ENCODE measurements around the gene CDH23.

The CDH23 gene

DNA sequence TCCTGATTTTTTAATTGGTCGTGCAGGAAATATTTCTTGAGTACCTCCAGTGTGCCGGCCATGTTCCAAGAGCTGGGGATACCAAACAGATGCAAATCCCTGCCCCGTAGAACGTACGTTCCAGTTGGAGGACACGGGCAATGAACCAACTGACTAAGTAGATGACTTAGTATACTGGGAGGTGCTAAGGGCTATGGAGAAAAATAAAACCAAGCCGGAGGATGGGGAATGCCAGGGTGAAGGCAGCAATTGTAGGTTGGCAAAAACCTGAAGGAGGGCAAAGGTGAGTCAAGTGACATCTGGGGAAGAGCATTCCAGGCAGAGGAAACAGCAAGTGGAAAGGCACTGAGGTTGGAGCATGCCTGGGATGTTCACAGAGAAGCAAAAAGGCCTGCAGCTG, 383.4 kb downstream of the CDH23 start:
- DNase-seq = no peak

DNA sequence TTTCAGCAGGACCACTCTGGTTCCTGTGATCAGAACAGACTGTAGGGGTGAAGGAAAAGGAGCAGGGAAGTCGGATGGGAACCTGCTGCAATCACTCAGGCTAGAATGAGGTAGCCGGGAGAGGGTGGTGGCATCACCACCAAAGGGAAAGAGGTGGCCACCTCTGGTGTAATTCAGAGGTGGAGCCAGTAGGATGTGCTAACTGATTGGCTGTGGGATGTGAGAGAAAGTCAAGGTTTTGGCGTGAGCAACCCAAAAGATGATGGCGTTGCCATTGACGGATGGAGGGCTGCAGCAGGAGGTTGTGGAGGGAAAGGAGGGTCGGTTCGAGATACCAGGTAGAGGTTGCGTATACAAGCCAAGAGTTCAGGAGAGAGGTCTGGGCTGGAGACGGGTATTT, 384.0 kb downstream of the CDH23 start:
- DNase-seq = no peak

DNA sequence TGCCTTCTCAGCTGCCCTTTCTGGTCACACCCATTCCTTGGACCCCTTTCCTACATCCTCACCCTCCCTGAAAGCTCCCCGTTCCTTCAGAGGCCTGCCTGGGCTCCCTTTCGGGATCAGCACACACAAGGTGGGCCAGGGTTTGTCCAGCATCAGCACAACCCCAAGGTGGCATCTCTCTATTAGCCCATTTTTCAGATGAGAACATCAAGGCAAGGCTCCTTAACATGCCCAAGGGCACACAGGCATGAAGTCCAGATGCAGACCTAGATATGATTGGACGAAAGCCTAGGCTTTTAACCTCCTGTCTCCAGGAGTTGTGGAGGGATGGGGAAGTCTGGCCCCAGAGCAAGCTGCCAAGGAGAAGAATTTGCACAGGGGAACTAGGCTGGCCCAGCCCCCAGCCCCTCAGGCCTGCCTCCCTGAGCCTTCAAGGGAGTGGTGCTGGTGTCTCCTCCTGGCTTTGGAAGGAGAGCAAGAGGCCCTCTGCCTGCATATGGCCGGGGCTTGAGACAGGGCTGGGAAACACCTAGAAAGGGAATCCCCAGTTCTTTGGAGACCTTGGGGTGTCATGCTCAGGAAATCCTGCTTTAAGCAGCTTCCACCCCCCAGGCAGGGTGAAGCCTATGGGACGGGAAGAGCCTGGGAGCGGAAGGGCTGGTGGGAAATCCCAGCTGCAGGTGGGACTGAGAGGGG, 385.6 kb downstream of the CDH23 start:
- DNase-seq = no peak

DNA sequence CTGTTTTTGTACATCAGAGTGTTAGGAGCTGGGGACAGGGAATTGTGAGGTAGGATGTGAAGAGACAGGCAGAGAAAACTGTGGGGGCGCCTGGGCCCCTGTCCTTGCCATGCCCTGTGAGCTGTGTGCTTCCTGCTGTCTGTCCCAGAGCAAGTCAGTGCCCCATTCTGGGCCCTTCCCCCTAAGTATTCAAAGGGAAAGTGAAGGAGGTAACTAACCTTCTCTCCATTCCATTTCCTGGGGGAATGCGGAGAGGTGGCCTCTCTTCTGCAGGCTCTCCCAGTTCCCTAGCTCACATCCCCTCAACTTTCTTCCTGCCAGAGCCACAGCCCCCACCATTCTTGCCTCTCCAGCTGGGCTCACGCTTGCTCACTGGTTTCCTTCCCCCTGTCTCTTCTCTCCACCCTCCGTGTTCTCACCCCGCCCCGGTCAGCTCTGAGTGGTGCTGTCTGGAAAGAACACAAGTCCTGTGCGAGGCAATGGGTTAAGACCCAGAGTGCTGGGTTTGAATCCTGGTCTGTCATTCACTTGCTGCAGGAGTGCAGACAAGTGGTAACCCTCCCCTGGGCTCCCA, 386.3 kb downstream of the CDH23 start:
- peak in 1 of 14 donors; percentile 29 for DNase-seq

DNA sequence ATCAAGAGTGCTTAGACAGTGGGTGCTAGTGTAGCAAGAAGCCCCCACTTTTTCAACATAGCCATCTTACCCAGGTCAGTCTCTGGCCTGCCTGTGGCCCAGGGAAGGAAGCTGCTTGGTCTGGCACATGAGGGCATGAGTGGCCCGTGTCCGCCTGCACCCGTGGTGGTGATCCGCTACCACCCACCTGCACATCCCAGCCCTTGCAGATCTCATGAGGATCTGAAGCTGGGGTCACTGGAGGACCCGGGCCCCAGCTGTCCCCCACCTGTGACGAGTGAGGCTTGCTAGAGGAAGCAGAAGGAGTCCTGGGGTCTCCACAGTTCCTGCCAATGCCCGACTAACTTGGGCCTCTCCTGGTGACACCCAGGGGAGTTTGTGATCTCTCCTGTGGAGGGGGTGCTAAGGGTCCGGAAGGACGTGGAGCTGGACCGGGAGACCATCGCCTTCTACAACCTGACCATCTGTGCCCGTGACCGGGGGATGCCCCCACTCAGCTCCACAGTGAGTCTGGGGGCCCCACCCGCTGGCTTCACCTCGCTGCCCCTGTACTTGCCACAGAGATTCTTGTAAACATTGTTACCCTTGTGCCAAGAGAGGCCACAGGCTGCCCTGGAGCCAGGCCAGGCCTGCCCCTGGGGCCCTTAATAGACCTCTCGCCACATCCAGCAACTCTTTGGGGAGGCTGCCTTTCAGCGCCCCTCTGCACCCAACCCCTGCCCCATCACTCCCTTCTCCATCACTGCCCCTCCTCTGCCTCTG, 387.4 kb downstream of the CDH23 start:
- no peak for DNase-seq

DNA sequence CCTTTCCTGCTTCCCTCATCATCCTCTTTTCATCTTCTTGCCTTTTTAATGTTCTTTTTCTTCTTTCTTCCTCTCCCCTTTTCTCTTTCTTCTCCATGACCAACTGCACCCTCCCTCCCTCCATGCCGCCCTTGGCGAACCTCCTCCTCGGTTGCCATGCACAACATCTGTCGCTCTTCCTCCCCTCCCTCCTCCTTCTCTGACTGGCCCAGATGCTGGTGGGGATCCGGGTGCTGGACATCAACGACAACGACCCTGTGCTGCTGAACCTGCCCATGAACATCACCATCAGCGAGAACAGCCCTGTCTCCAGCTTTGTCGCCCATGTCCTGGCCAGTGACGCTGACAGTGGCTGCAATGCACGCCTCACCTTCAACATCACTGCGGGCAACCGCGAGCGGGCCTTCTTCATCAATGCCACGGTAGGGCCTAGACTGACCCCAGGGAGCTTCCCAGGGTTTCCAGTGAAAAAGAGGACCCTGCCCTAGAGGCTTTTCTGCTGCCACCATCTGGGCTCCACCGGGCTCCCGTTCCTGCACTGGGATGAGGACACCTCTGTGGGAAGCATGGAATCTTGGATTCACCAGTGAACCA, 388.1 kb downstream of the CDH23 start:
- no peak for DNase-seq

DNA sequence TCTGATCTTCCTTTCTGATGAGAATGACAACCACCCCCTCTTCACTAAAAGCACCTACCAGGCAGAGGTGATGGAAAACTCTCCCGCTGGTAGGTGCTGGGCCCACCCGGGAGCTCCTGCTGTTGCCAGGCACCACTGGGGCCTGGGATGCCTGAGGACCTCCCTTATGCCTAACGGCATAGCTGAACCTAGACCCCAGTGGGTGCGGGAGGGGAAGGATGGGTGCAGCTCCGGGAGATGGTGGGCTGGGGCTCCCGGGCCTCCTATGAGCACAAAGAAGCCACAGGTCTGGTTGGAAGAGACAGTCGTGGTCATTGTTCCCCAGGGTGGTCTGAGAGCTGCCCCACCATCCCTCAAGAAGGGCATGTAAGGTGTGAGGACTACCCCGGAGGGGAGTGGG, 392.2 kb downstream of the CDH23 start:
- no peak for DNase-seq

DNA sequence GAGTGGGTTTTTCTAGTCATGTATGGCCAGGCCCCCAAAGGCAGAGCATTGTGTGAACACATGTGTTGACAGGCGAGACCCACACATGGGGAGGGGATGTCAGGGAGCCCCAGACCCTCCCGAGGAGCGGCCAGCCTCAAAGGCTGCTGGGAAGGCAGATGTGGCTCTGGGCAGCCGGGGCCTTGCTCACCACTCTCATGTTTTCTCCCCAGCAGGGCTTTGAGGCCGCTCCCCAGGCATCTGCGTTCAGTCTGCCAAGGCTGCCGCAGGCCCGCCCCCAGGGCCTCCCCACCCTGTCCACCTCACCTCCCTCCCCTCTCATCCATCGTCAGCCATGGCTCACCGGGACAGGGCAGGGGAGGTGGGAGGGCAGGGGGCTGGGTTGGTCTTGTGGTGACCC, 393.2 kb downstream of the CDH23 start:
- DNase-seq = no peak

DNA sequence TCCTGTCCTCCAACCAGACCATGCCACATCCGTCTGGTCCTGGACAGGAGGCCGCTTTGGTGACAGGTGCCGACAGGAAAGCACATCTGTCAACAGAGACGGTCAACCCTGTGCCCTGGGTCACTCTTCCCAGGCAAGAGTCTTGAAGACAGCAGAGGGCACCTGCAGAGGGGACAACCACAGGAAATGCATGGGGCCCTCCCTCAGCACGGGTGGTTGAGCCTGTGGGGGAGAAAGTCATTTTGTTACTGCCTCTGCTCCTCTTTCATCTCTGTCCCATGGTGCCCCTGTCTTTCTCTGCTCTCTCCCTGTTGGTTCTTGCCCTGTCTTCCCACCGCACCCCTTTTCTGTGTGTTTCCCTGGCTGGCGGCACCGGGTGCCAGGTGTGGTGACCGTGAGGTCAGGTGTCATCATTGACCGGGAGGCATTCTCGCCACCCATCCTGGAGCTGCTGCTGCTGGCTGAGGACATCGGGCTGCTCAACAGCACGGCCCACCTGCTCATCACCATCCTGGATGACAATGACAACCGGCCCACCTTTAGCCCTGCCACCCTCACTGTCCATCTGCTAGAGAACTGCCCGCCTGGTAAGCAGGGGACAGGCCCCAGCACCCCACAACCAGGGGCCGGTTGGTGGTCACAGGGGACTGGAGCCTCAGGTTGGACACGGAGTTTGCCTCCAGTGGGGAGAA, 394.2 kb downstream of the CDH23 start:
- no peak for DNase-seq

DNA sequence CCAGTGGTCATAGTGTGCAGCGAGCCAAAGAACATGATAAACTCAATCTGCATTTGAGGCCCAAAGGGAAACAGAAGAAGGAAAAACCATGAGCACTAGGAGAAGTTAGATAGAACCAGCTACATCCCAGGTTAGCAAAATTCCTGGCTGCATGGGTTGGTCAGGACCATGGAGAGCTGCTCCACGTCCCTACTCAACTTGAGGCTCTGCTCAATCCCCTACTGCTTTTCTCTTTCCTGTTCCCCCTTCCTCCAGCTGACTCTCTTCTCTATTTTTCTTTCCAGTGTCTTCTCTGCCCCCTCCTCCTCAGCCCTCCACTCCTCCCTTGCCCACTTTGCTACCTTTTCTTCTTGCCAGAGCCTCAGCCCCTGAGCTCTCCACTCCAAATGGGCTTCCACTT, 398.5 kb downstream of the CDH23 start:
- no peak for DNase-seq

DNA sequence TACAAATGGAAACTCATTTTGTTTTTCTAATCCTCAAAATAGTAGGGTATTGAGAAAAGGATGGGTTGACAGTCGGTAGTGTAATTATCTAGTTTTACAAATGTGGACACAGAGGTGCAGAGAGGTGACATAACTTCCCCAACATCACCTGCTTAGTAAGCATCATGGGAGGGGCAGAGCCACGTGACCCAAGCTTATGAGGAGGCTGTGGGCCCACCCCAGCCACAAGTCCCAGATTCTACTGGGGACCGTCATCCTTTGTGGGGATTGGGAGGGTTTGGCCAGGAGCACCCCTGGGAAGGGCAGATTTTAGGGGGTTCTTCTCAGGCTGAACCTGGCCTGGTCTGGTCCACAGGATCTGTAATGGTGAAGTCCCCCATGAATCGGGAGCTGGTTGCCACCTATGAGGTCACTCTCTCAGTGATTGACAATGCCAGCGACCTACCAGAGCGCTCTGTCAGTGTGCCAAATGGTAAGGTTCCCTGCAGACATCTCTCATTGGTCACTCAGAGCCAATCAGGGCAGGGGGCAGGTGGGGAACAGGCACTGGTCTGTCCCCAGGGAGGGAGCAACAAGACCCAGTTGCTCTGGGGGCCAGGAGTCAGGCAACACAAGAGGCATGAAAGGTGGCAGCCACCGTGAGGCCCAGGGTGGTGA, 400.2 kb downstream of the CDH23 start:
- no peak for DNase-seq

DNA sequence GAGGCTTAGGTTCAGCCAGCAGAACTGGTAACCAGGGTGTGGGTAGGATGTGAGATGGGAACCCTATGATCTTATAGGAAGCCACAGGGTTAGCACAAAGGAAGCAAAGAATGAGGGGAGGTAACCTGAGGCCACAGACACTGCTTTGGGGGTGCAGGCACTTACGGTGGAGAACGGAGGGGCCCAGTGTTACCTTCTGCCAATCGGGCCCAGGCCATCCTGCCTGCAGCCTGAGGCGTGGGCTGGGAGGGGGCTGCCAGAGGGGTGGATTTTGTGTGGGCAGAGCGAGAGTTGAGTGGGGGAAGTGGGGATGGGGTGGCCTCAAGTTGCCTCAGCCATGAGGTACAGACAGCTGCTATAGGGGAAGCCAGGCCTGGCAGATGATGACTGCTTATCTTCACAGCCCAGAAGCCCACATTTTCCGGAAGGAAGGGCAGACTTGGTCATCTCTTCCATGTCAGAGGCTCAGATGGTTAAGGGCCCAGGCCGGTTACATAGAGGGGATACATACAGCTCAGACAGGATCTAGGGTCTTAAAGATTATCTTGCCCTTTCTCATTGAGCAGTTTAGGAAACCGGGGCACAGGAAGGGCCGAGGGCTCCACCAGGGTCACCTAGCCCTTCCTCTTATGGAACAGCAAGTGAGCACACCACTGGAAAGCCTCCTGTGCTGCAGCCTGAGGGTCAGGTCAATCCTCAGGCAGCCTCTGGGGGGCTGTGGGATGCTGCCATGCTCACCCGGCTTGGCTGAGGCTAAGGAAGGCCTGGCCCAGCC, 401.0 kb downstream of the CDH23 start:
- no peak for DNase-seq

DNA sequence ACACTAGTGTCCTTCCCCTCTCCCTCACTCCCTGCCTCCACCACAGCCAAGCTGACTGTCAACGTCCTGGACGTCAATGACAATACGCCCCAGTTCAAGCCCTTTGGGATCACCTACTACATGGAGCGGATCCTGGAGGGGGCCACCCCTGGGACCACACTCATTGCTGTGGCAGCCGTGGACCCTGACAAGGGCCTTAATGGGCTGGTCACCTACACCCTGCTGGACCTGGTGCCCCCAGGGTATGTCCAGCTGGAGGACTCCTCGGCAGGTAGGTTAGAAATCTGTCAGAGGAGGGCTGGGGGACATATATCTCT, 401.5 kb downstream of the CDH23 start:
- DNase-seq = no peak

DNA sequence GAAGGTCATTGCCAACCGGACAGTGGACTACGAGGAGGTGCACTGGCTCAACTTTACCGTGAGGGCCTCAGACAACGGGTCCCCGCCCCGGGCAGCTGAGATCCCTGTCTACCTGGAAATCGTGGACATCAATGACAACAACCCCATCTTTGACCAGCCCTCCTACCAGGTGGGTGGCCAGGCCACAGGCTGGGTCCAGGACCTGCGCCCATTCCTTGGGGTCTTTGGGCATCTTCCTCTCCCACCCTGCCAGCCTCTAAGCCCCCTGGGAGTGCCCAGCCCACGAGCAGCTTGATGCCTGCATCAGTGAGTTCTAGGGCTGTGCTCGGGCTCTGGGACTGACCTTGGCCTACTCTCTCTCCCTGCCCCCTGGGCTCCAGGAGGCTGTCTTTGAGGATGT, 402.4 kb downstream of the CDH23 start:
- no peak for DNase-seq

DNA sequence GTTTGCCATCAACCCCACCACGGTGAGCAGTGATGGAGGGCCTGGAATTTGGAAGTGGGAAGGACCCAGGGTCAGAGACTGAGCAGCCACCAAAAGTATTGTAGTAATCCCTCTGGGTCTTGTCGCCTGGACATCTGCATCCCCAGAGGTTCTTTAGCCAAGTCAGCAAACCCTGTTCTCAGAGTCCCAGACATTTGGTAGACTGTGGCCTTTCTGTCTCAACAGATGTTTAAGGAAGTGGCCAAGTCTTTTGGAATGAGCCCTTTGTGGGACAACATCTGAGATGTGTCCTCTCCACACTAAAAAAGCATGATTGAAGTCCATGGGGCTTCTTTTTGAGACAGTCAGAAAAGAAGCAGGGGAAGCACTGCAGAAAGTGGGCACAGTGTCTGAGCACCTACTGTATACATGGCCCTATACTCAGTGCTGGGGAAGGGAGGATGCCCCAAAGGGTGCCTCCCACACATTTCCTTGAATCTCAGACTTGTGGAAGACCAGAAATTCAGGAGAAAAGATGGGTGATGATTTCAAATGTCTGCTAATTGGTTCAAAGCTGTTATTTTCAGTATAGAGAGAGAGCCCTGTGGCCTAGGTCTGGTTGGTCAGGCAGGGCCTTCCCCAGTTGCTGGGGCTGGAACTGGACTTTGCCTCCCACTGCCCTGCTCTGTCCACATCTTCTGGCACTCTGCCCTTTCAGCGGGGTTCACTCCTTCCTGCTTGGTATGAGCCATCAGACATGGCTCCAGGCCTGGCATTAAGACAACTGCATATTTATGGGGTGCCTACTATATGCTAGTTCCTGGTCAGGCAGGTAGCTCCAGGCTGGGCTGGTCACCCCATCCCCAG, 403.1 kb downstream of the CDH23 start:
- DNase-seq = no peak

DNA sequence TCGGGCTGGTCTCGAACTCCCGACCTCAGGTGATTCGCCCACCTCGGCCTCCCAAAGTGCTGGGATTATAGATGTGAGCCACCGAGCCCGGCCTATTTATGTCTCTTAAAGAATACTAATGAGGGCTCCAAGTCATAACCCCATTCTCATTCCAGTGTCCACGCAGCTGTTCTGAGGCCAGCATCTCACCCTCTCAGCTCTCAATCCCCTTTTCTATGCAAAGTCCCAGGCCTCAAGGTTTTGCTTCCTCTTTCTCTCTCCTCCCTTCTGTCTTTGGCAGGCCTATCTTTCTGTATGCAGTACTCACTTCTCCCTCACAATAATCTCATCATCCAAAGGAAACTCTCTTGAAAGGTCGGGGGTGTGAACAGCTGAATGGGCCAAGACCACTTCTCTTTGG, 404.6 kb downstream of the CDH23 start:
- DNase-seq = no peak

DNA sequence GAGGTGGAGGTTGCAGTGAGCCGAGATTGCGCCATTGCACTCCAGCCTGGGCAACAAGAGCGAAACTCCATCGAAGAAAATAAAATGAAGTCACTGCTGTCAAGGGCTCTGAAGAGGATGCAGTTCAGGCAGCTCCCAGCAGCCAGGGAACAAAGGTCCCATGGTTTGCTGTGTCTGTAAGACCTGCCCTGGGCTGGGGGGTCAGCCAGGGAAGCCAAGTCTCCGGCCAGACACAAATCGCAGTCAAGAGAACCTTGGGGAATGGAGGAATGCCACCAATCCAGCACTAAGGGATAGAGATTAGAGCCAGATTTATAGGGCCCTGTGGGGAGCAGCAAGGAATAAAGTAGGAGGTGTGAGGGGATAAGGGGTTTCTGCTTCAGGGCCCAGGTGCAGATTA, 405.5 kb downstream of the CDH23 start:
- no peak for DNase-seq

DNA sequence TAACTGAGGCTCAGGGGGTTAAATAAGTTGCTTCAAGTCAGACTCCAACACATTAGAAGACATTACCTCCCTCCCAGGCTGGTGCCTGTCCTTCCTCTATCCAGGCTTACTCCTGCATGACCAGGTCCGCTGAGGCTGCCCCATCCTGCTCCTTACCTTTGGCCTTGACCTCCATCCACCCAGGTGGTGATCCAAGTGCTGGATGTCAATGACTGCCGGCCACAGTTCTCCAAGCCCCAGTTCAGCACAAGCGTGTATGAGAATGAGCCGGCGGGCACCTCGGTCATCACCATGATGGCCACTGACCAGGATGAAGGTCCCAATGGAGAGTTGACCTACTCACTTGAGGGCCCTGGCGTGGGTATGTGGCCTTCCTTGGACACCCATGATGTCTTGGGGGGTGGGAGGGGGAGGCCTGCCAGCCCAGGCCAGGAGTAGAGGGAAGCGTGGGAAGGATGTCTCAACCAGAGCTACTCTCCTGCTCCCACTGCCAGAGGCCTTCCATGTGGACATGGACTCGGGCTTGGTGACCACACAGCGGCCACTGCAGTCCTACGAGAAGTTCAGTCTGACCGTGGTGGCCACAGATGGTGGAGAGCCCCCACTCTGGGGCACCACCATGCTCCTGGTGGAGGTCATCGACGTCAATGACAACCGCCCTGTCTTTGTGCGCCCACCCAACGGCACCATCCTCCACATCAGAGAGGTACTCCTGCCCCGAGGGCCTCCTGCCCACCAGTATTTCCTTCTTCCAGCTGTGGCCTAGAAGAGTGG, 406.2 kb downstream of the CDH23 start:
- no peak for DNase-seq

DNA sequence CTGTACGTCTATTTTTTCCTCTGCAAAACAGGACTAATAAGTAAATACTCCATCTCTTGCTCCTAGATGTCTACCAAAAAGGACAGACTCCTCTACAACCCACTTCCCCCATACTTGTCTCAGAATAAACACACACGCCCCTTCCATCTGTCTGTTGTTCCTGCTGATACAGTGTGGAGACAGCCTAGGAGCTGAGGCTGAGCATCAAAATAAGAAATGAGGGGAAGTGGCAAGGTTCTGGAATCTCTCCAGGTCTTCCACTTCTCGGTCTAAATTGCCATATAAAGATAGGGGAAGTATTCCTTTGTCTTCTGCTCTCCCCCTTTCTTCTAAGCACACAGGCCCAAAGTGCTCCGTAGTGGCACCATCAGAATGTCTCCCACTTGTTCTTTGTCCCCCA, 407.4 kb downstream of the CDH23 start:
- DNase-seq = peak in 2 of 14 donors; percentile 30 to 49

Data from C1 segment of cervical spinal cord (tissue), 14 donors.